SK-N-SH treated with all-trans-retinoic acid at 6 μM for 48 hours (cell line): ENCODE measurements around the gene TOB2.

Experiments used
- ATAC-seq: fragments of 200-7000 bp; cut with Tn5 transposase; 3 replicates; pipeline ENCODE4 v1.9.1; 2020; ENCODE audit warnings: mild to moderate bottlenecking, moderate library complexity
- ARNTL ChIP-seq: fragments of 450-650 bp; formaldehyde crosslinking; IDR thresholded peaks from 2 replicates; pipeline ENCODE4 v1.5.0; 2020; ENCODE audit warnings: low read depth, mild to moderate bottlenecking, moderate library complexity, borderline replicate concordance
- CREB5 ChIP-seq: fragments of 250-450 bp; sonication (Bioruptor Pico); IDR thresholded peaks from 2 replicates; pipeline ENCODE4 v1.5.1; 2020; ENCODE audit warnings: low read depth, mild to moderate bottlenecking, moderate library complexity
- CSDC2 ChIP-seq: fragments of 250-450 bp; sonication (Bioruptor Pico); IDR thresholded peaks from 2 replicates; pipeline ENCODE4 v1.5.0; 2020; ENCODE audit warnings: mild to moderate bottlenecking, moderate library complexity
- ESRRG ChIP-seq: fragments of 250-450 bp; sonication (Bioruptor Pico); IDR thresholded peaks from 2 replicates; pipeline ENCODE4 v1.6.1; 2021; ENCODE audit warnings: mild to moderate bottlenecking
- ISL1 ChIP-seq: fragments of 250-450 bp; sonication (Bioruptor Pico); IDR thresholded peaks from 2 replicates; pipeline ENCODE4 v2.1.2; 2022; ENCODE audit warnings: mild to moderate bottlenecking, moderate library complexity
- OSR1 ChIP-seq: fragments of 250-450 bp; sonication (Bioruptor Pico); IDR thresholded peaks from 2 replicates; pipeline ENCODE4 v1.8.0; 2022; ENCODE audit warnings: moderate library complexity, mild to moderate bottlenecking, inconsistent platforms
- POU6F1 ChIP-seq: fragments of 250-450 bp; sonication (Bioruptor Pico); IDR thresholded peaks from 2 replicates; pipeline ENCODE4 v1.8.0; 2021; ENCODE audit warnings: low read depth, mild to moderate bottlenecking, moderate library complexity, borderline replicate concordance
- PPARA ChIP-seq: fragments of 250-450 bp; sonication (Bioruptor Pico); IDR thresholded peaks from 2 replicates; pipeline ENCODE4 v1.5.0; 2020; ENCODE audit warnings: mild to moderate bottlenecking, borderline replicate concordance
- RARB ChIP-seq: fragments of 250-450 bp; sonication (Bioruptor Pico); IDR thresholded peaks from 2 replicates; pipeline ENCODE4 v1.8.0; 2021; ENCODE audit warnings: mild to moderate bottlenecking, moderate library complexity
- SNAI2 ChIP-seq: fragments of 250-450 bp; sonication (Bioruptor Pico); IDR thresholded peaks from 2 replicates; pipeline ENCODE4 v1.5.0; 2020; ENCODE audit warnings: mild to moderate bottlenecking, moderate library complexity
- TCF4 ChIP-seq: fragments of 250-450 bp; sonication (Bioruptor Pico); IDR thresholded peaks from 2 replicates; pipeline ENCODE4 v1.8.0; 2021; ENCODE audit warnings: mild to moderate bottlenecking, moderate library complexity, borderline replicate concordance
- TOX ChIP-seq: fragments of 250-450 bp; sonication (Bioruptor Pico); IDR thresholded peaks from 2 replicates; pipeline ENCODE4 v1.8.0; 2021; ENCODE audit warnings: mild to moderate bottlenecking, moderate library complexity, borderline replicate concordance
- TSHZ2 ChIP-seq: fragments of 250-450 bp; sonication (Bioruptor Pico); IDR thresholded peaks from 2 replicates; pipeline ENCODE4 v1.5.0; 2020; ENCODE audit warnings: mild to moderate bottlenecking, moderate library complexity
- ZC3H10 ChIP-seq: fragments of 250-450 bp; sonication (Bioruptor Pico); IDR thresholded peaks from 2 replicates; pipeline ENCODE4 v1.5.1; 2021; ENCODE audit warnings: mild to moderate bottlenecking, moderate library complexity
- ZFP3 ChIP-seq: fragments of 250-450 bp; sonication (Bioruptor Pico); IDR thresholded peaks from 2 replicates; pipeline ENCODE4 v1.5.0; 2020; ENCODE audit warnings: mild to moderate bottlenecking, moderate library complexity
- ZFP30 ChIP-seq: fragments of 450-650 bp; formaldehyde crosslinking; IDR thresholded peaks from 2 replicates; pipeline ENCODE4 v1.5.0; 2022; ENCODE audit warnings: mild to moderate bottlenecking, moderate library complexity
- ZNF565 ChIP-seq: fragments of 450-650 bp; formaldehyde crosslinking; conservative IDR thresholded peaks from 2 replicates; pipeline ENCODE4 v1.5.0; 2020; ENCODE audit warnings: low read depth, mild to moderate bottlenecking, moderate library complexity
- ZNF70 ChIP-seq: fragments of 450-650 bp; formaldehyde crosslinking; IDR thresholded peaks from 2 replicates; pipeline ENCODE4 v1.5.0; 2020; ENCODE audit warnings: mild to moderate bottlenecking, moderate library complexity
- ZNF8 ChIP-seq: fragments of 450-650 bp; formaldehyde crosslinking; IDR thresholded peaks from 2 replicates; pipeline ENCODE4 v1.5.0; 2020; ENCODE audit warnings: mild to moderate bottlenecking, moderate library complexity
- TF ChIP-seq, protein P1 (sequence below): fragments of 250-450 bp; sonication (Bioruptor Pico); IDR thresholded peaks from 2 replicates; pipeline ENCODE4 v1.8.0; 2020; ENCODE audit warnings: mild to moderate bottlenecking, moderate library complexity, borderline replicate concordance

The TOB2 gene

DNA sequence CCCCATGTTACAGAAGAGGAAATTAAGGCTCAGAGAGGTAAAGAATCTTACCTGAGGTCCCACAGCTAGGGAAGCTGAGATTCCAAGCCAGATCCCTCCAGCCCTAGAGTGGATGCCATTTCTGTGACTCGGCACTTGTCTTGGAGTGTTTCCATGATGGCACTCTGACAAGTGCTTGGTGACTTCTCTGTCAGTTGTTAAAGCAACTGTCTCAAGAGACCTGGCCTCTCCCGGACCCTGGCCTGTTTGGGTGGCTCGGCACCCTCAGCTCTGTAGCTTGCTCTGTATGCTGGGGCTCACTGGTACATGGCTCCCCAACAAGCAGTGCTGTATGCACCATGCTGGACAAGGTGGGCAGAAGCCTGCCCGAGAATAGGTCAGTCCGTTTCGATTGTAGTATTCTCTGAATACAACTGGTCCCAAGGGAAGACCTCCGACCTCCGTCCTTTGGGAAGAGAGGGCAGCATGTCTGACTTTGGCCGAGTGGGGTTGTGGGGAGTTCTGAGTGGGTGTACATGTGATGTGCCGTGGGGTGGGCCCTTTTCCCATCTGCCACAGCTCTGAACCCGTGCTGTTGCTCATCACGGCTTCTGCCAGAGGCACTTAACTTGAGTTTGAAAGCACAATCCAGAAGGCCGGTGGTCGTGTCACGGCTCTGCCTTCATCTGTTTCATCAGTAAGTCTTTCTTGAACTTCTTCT lies 34.7 kb upstream of the TOB2 start (continued):
- no peak for TF ChIP-seq ARNTL (CRISPR knock-in tag)
- TF ChIP-seq PPARA (CRISPR knock-in tag) = no peak

GRCh38 chr22:41480397-41480735 lies 33.8 kb upstream of the TOB2 start:
- no peak for TF ChIP-seq TCF4
- no peak for TF ChIP-seq ESRRG (CRISPR knock-in tag)
- no peak for TF ChIP-seq ARNTL (CRISPR knock-in tag)
- TF ChIP-seq RARB (CRISPR knock-in tag) = no peak
- no peak for TF ChIP-seq OSR1 (CRISPR knock-in tag)
- no peak for TF ChIP-seq ZNF70 (CRISPR knock-in tag)
- ATAC-seq = peak; percentile 51

- no peak for TF ChIP-seq RARB (CRISPR knock-in tag)
- TF ChIP-seq ZNF565 = no peak
- TF ChIP-seq ISL1 (CRISPR knock-in tag) = no peak
- no peak for TF ChIP-seq SNAI2
- TF ChIP-seq ZC3H10 (CRISPR knock-in tag) = no peak
- no peak for TF ChIP-seq ARNTL (CRISPR knock-in tag)
- TF ChIP-seq ZNF70 (CRISPR knock-in tag) = no peak
- TF ChIP-seq POU6F1 = no peak
- TF ChIP-seq PPARA (CRISPR knock-in tag) = no peak
- no peak for TF ChIP-seq OSR1 (CRISPR knock-in tag)
- no peak for TF ChIP-seq ZFP30
- no peak for TF ChIP-seq ZNF8
- no peak for TF ChIP-seq ESRRG (CRISPR knock-in tag)
- no peak for TF ChIP-seq CREB5
- no peak for ATAC-seq
These were observed 33.2 kb upstream of the TOB2 start for GRCh38 chr22:41479671-41480396.

GRCh38 chr22:41478891-41479521 lies 32.4 kb upstream of the TOB2 start:
- TF ChIP-seq PPARA (CRISPR knock-in tag) (no peak), SNAI2 (no peak), RARB (CRISPR knock-in tag) (no peak), TCF4 (no peak), OSR1 (CRISPR knock-in tag) (no peak), ISL1 (CRISPR knock-in tag) (no peak), ZC3H10 (CRISPR knock-in tag) (no peak), ZNF8 (no peak), TOX (CRISPR knock-in tag) (no peak), POU6F1 (no peak), TSHZ2 (CRISPR knock-in tag) (no peak), CSDC2 (CRISPR knock-in tag) (no peak), ARNTL (CRISPR knock-in tag) (no peak), ZNF565 (no peak), ZFP3 (no peak)
- TF ChIP-seq, protein P1, sequence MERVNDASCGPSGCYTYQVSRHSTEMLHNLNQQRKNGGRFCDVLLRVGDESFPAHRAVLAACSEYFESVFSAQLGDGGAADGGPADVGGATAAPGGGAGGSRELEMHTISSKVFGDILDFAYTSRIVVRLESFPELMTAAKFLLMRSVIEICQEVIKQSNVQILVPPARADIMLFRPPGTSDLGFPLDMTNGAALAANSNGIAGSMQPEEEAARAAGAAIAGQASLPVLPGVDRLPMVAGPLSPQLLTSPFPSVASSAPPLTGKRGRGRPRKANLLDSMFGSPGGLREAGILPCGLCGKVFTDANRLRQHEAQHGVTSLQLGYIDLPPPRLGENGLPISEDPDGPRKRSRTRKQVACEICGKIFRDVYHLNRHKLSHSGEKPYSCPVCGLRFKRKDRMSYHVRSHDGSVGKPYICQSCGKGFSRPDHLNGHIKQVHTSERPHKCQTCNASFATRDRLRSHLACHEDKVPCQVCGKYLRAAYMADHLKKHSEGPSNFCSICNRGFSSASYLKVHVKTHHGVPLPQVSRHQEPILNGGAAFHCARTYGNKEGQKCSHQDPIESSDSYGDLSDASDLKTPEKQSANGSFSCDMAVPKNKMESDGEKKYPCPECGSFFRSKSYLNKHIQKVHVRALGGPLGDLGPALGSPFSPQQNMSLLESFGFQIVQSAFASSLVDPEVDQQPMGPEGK (CRISPR knock-in tag) = no peak
- no peak for ATAC-seq
